Stimulated activated CD8-positive, alpha-beta memory T cell treated with anti-CD3 and anti-CD28 coated beads, Interleukin-12 subunit alpha, Interleukin-12 subunit beta, amount 100 ng/mL, for 4 hours (primary cell): ENCODE results near the gene ACP1.
A peak's percentile ranks its signal among the peaks of the same experiment; 100 is the strongest.

ENCODE experiments used
- DNase-seq: peaks from one replicate; pipeline ENCODE4 v3.0.0-alpha.2; 2020; ENCODE audit warnings: low read depth

ACP1 gene

GRCh38 chr2:280650-281110, 15.9 kb downstream of the ACP1 start:
- no peak for DNase-seq

GRCh38 chr2:281381-281780, 16.6 kb downstream of the ACP1 start:
- DNase-seq = no peak

GRCh38 chr2:282371-283263, 17.9 kb downstream of the ACP1 start:
- no peak for DNase-seq

GRCh38 chr2:283996-284794, 19.4 kb downstream of the ACP1 start:
- DNase-seq = no peak

GRCh38 chr2:284896-285492, 20.2 kb downstream of the ACP1 start:
- DNase-seq = no peak

- DNase-seq = no peak
Observed at GRCh38 chr2:285531-285930, 20.8 kb downstream of the ACP1 start.

GRCh38 chr2:286035-286434, 21.3 kb downstream of the ACP1 start:
- DNase-seq = no peak

GRCh38 chr2:286774-287392, 22.1 kb downstream of the ACP1 start:
- DNase-seq = no peak

GRCh38 chr2:287471-287885, 22.7 kb downstream of the ACP1 start:
- no peak for DNase-seq

GRCh38 chr2:287911-288757, 23.4 kb downstream of the ACP1 start, which contains the start of gene ALKAL2:
TSS of gene ALKAL2 (minus strand) at chr2:288091. CDS start at chr2:287835, 256 bp downstream.
- no peak for DNase-seq

GRCh38 chr2:288758-289361, 24.1 kb downstream of the ACP1 start:
- no peak for DNase-seq

GRCh38 chr2:289362-290089, 24.8 kb downstream of the ACP1 start:
- no peak for DNase-seq

- peak; percentile 22 for DNase-seq
Observed at GRCh38 chr2:290090-290722, 25.5 kb downstream of the ACP1 start.

- no peak for DNase-seq
Observed at GRCh38 chr2:295090-295489, 30.3 kb downstream of the ACP1 start.

GRCh38 chr2:296354-296753, 31.6 kb downstream of the ACP1 start:
- no peak for DNase-seq

- no peak for DNase-seq
Observed at GRCh38 chr2:305366-305765, 40.6 kb downstream of the ACP1 start.

GRCh38 chr2:309148-309953, 44.6 kb downstream of the ACP1 start:
- no peak for DNase-seq

- DNase-seq = no peak
Observed at GRCh38 chr2:309954-310510, 45.3 kb downstream of the ACP1 start.
